ENCODE measurements around the gene MYO7A.

The MYO7A gene

GRCh38 chr11:77112641-77113381 is 15.2 kb upstream of the MYO7A start:
- no peak for DNase-seq

GRCh38 chr11:77113382-77114088 is 14.5 kb upstream of the MYO7A start:
- DNase-seq, result no peak

- DNase-seq, result no peak
These were observed 14.0 kb upstream of the MYO7A start for GRCh38 chr11:77114089-77114463.

GRCh38 chr11:77115181-77115611 is 12.8 kb upstream of the MYO7A start:
- DNase-seq, result no peak

- DNase-seq, result no peak
These were observed 12.1 kb upstream of the MYO7A start for GRCh38 chr11:77115956-77116355.

GRCh38 chr11:77117492-77117891 is 10.6 kb upstream of the MYO7A start:
- DNase-seq, result no peak

GRCh38 chr11:77118086-77118485 is 10.0 kb upstream of the MYO7A start:
- no peak for DNase-seq

- DNase-seq, result no peak
These were observed 9.1 kb upstream of the MYO7A start for GRCh38 chr11:77118971-77119370.

GRCh38 chr11:77119531-77119936 is 8.5 kb upstream of the MYO7A start:
- DNase-seq, result no peak

- DNase-seq, result no peak
These were observed 7.5 kb upstream of the MYO7A start for GRCh38 chr11:77120571-77120970.

- DNase-seq, result no peak
These were observed 6.9 kb upstream of the MYO7A start for GRCh38 chr11:77121096-77121640.

GRCh38 chr11:77121876-77122575 is 6.0 kb upstream of the MYO7A start:
- DNase-seq, result no peak

- no peak for DNase-seq
These were observed 5.4 kb upstream of the MYO7A start for GRCh38 chr11:77122576-77123212.

- no peak for DNase-seq
These were observed 4.5 kb upstream of the MYO7A start for GRCh38 chr11:77123591-77123990.

GRCh38 chr11:77124041-77124440 is 4.0 kb upstream of the MYO7A start:
- DNase-seq, result no peak

- no peak for DNase-seq
These were observed 3.6 kb upstream of the MYO7A start for GRCh38 chr11:77124488-77124887.

- DNase-seq, result no peak
These were observed 2.9 kb upstream of the MYO7A start for GRCh38 chr11:77125191-77125590.

- no peak for DNase-seq
These were observed 2.4 kb upstream of the MYO7A start for GRCh38 chr11:77125695-77126094.

- DNase-seq, result no peak
These were observed 1.8 kb upstream of the MYO7A start for GRCh38 chr11:77126156-77126775.

GRCh38 chr11:77126861-77127234 is 1.2 kb upstream of the MYO7A start:
- DNase-seq, result no peak

- DNase-seq, result peak; percentile 61
These were observed 673 bp upstream of the MYO7A start for GRCh38 chr11:77127235-77127911.

Data from activated naive CD4-positive, alpha-beta T cell treated with Interleukin-2 at 50 U/mL for 16 hours (primary cell).